Activated naive CD8-positive, alpha-beta T cell (primary cell): ENCODE data around the gene RIC8B.

Experiments used
- H3K27ac Mint-ChIP-seq: one replicate; pipeline ENCODE4 v1.8.0; 2021; ENCODE audit warnings: mixed read lengths
- H3K27me3 Mint-ChIP-seq: one replicate; pipeline ENCODE4 v1.8.0; 2021; ENCODE audit warnings: mixed read lengths
- H3K36me3 Mint-ChIP-seq: one replicate; pipeline ENCODE4 v1.8.0; 2021; ENCODE audit warnings: mixed read lengths
- H3K4me1 Mint-ChIP-seq: one replicate; pipeline ENCODE4 v1.8.0; 2021; ENCODE audit warnings: low read depth, mixed read lengths
- H3K4me3 Mint-ChIP-seq: one replicate; pipeline ENCODE4 v1.8.0; 2021; ENCODE audit warnings: mild to moderate bottlenecking, mixed read lengths
- H3K9me3 Mint-ChIP-seq: one replicate; pipeline ENCODE4 v1.8.0; 2021; ENCODE audit warnings: low read depth, mixed read lengths

RIC8B gene

DNA sequence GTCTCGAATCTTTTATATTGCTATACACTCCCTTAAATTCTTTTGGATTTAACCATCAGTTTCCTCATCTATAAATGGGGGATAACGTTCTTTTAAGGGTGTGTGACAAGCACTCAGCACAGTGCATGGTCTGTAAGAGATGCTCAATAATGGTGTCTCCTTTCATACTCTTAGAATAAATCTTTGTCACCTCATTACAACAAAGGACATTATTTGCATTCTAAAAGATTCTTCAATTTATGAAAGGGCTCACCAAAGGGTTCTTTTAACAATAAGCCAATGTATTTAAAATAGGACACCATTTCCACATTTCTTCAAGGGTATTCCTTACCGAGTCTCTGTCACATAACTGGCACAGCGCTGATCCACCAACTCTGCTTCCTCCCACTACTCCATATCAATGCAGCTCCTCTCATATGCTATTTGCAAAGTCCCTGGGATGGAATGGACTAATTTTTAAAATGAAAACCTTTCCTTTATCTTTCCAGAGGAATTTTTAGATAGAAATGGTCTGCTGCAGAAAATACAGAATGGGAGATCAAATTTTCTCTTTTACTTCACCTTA, 29.2 kb upstream of the RIC8B start:
- no peak overlapping the region for H3K4me3 Mint-ChIP-seq

DNA sequence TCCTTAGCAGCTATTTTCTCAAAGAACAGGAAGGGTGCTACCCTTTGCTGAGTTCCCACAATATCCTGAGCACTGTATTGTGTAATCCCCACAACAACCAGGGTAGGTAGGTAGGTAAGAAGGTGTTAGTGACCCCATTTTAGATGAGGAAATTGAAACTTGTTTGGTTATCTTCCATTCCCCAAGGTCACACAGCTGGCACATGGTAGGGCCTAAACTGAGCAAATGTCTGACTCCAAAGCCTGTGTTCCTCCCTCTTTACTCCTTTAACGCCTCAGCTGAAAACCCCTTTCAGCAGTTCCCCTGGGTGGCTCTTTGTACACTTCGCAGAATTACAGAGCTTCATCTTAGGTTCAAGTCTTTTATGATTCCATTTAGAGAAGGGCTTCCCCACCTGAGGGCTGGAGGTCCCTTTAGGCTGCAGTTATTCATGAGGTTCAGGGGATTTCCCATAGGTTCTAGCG, 26.5 kb upstream of the RIC8B start:
- Mint-ChIP-seq H3K4me3 (peak overlapping the region; percentile 68), H3K9me3 (no peaks in the 10 kb centered on the region), H3K27me3 (no peaks in the 10 kb centered on the region), H3K27ac (peak overlapping the region; percentile 95), H3K4me1 (peaks cover 36% of the 10 kb centered on the region), H3K36me3 (no peaks in the 10 kb centered on the region)

More for the DNA sequence above, 29.2 kb upstream of the RIC8B start:
- peaks cover 29% of the 10 kb centered on the region for H3K4me1 Mint-ChIP-seq
- no peaks in the 10 kb centered on the region for H3K36me3 Mint-ChIP-seq
- no peaks in the 10 kb centered on the region for H3K27me3 Mint-ChIP-seq
- H3K9me3 Mint-ChIP-seq: no peaks in the 10 kb centered on the region
- H3K27ac Mint-ChIP-seq: no peak overlapping the region

DNA sequence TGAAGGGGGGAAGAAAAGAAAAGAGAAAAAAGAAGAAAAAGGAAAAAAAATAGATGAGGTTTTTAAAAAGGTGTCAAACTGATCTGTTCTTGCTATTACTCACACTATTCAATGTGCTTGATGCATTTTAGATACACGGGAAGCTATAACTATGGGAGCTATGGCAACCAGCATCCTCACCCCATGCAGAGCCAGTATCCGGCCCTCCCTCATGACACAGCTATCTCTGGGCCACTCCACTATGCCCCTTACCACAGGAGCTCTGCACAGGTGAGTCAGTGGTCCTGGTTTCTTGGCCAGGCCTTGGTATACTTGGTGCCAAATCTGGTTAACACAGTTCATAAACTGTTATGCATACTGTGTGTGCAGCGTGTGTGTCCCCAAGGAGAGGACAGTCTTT, 24.0 kb upstream of the RIC8B start:
- H3K27me3 Mint-ChIP-seq: no peaks in the 10 kb centered on the region
- no peaks in the 10 kb centered on the region for H3K9me3 Mint-ChIP-seq
- H3K36me3 Mint-ChIP-seq: no peaks in the 10 kb centered on the region
- H3K4me3 Mint-ChIP-seq: no peak overlapping the region
- H3K27ac Mint-ChIP-seq: no peak overlapping the region
- H3K4me1 Mint-ChIP-seq: peaks cover 53% of the 10 kb centered on the region

DNA sequence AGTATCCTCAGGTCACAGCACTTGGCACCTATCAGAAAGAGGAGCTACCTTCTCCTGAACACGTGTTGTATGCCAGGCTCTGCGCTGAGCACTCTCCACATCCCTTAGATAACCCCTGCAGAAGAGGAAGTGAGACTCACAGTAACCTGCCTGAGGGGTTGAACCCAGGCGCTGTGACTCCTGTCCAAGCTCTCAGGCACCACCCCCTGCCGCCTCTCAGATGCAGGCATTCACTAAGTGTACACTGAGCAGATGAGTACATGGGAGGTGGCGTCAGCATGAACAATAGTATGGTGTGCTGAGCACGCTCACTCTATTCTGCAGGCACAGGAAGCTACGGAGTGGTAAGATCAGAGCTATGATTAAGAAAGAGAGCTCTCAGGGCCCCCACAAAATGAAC, 21.0 kb upstream of the RIC8B start:
- H3K27me3 Mint-ChIP-seq: no peaks in the 10 kb centered on the region
- no peaks in the 10 kb centered on the region for H3K9me3 Mint-ChIP-seq
- H3K36me3 Mint-ChIP-seq: no peaks in the 10 kb centered on the region
- H3K4me3 Mint-ChIP-seq: peak overlapping the region; percentile 57
- peak overlapping the region; percentile 87 for H3K27ac Mint-ChIP-seq
- peaks cover 36% of the 10 kb centered on the region for H3K4me1 Mint-ChIP-seq

DNA sequence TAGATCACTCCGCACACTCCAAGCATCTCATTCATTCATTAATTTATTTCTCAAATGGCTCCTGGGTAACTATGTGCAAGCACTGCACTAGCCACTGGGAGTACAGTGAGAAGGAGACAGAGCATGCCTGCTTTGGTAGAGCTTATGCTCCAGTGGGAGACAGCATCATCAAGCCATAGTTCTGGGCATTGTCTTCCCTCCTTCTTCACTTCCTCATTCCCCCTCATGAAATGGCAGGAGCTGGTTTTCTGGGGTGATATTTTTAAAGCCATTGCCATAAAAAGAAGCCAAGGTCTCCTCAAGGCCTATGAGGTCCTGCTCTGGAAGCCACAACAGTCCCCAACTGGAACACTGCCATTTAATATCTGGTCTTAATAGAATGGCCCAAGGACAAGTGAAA, 20.2 kb upstream of the RIC8B start:
- Mint-ChIP-seq H3K4me1 (peaks cover 37% of the 10 kb centered on the region), H3K27me3 (no peaks in the 10 kb centered on the region), H3K36me3 (no peaks in the 10 kb centered on the region), H3K4me3 (peak overlapping the region; percentile 57), H3K9me3 (no peaks in the 10 kb centered on the region), H3K27ac (peak overlapping the region; percentile 87)

DNA sequence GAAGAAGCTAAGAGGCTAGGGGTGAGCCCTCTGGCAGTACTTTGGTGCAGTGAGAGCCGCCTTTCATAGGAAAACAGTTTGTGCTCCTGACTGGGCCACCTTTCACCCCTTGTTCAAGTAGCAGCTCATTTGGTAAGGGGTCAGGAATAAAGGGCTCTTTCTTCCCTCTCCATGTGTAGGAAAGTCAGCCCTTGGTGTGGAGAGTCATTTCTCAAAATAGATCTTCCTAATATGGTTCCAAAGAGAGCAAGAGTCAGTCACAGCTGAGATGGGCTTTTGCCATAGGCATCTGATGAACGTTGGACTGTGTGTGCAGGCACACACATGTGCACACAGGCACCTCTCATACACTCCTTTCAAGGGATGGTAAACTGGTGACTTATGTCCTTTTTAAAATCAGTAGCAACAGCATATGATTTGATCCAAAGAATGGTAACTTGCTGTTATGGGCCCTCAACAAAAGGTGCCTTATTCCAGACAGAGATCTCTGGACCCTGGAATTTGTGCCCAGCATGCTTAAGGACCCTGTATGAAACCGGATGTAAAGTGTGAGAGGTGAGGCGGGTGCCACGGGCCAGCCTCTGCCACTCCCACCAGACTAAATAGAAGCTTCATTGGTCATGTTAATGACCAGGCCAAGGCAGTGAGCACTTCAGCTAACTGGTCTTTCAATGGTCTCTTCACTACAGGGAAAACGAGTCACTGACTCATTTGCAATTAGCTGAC, 16.7 kb upstream of the RIC8B start:
- H3K27me3 Mint-ChIP-seq: no peaks in the 10 kb centered on the region
- no peaks in the 10 kb centered on the region for H3K9me3 Mint-ChIP-seq
- H3K36me3 Mint-ChIP-seq: no peaks in the 10 kb centered on the region
- H3K27ac Mint-ChIP-seq: no peak overlapping the region
- H3K4me1 Mint-ChIP-seq: peaks cover 47% of the 10 kb centered on the region
- no peak overlapping the region for H3K4me3 Mint-ChIP-seq

DNA sequence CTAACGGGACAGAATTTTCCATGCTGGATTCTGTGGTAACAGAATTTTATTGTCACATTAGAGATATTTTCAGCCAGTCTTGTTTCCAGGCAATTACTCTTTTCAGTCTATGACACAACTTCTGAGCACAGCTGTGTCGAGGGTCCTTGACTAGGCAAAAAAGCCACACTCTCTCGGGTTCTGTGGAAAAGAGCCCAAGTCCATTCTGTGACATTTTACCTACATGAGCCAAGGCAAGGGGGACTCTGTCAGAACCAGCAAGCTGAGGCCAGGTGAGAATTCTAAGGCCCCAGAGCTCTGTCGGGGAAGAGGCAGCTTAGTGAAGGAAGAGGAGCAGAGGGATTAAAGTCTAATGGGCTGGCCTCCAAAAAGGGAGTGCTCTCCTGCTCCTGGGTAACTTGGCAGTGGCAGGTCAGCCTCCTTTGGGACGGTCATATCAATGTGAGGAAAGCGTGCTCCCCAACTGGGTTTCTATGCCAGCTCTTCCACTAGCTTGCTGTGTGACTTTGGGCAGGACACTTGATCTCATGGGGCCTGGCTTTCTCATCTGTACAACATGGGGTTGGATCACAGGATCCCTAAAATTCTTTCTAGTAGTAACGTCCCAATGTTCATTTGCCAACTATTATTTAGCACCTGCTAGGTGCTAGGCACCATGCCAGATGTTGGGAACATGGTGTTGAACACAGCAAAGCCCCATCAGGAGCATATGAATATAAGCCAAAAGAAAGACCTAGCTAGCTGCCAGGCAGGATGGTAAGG, 16.0 kb upstream of the RIC8B start:
- Mint-ChIP-seq H3K4me1 (peaks cover 39% of the 10 kb centered on the region), H3K4me3 (no peak overlapping the region), H3K27ac (peak overlapping the region; percentile 41), H3K9me3 (no peaks in the 10 kb centered on the region), H3K36me3 (no peaks in the 10 kb centered on the region), H3K27me3 (no peaks in the 10 kb centered on the region)

DNA sequence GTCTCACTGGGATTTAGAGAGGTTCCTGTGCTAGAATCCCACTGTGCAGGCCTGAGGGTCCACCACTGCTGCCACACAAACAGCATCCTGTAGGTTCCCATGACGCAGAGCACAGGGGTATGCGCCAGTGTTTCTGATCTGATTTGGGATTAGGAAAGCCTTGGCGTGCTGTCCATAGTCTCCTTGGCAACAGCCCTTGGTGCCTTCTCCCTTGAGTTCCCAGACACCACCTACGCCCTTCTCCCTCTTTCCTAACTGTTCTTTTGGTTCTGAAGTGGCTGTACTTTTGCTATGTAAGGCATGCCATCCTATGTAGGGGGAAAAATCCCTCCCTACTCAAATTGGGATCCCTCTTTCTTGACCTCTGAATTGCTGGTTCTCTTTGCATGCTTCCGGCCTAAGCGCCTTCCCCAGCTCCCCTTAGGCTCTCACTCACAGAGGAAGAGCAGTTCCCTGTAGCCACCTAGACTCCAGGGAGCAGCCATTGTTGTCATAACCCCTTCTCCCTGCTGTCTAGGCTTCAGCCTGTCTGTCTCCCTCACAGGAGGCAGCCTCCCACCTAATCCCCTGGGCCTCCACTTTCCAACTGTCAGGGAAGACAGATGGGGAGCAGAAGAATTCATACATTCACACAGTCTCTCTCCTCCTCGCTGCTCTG, 14.8 kb upstream of the RIC8B start:
- no peaks in the 10 kb centered on the region for H3K36me3 Mint-ChIP-seq
- H3K4me1 Mint-ChIP-seq: peaks cover 32% of the 10 kb centered on the region
- no peaks in the 10 kb centered on the region for H3K9me3 Mint-ChIP-seq
- peak overlapping the region; percentile 88 for H3K27ac Mint-ChIP-seq
- peak overlapping the region; percentile 65 for H3K4me3 Mint-ChIP-seq
- H3K27me3 Mint-ChIP-seq: no peaks in the 10 kb centered on the region

DNA sequence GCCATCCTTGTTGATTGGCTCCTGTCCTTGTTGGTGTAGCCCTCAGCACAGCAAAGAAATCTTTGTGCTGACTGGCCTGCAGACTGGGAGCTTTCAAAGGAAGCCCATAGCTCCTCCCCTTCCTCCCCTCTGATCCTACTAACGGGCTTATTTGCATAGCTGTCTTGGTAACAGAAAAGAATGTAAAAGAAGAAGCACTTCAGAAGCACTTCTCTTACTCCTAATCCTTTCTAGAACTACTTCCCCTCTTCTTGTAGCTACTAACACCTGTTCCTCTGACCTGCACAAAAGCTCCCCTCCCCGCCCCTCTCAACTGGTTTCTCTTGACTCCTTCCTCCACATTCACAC, 14.3 kb upstream of the RIC8B start:
- Mint-ChIP-seq H3K4me1 (peaks cover 30% of the 10 kb centered on the region), H3K4me3 (peak overlapping the region; percentile 65), H3K9me3 (no peaks in the 10 kb centered on the region), H3K27ac (peak overlapping the region; percentile 88), H3K27me3 (no peaks in the 10 kb centered on the region), H3K36me3 (no peaks in the 10 kb centered on the region)

DNA sequence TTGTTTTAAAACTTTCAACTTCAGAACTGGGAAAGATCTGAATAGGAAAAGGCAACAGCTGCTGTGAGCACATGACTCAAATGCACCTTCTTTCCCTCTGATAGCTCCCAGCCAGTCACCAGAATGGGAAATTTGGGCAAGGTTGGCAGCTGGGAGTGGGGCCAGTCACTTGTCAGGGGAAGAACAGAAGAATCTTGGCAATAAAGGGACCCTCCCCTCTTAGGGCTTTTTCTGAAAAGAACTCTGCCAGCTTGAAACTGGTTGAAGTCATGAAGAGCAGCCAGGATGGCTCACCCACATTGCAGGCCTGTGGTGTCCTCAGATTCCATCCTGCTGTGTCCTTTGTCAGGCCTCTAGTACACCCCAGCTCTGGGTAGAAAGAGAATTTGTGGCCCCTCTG, 10.3 kb upstream of the RIC8B start:
- H3K4me3 Mint-ChIP-seq: no peak overlapping the region
- H3K9me3 Mint-ChIP-seq: no peaks in the 10 kb centered on the region
- no peaks in the 10 kb centered on the region for H3K27me3 Mint-ChIP-seq
- no peaks in the 10 kb centered on the region for H3K36me3 Mint-ChIP-seq
- no peak overlapping the region for H3K27ac Mint-ChIP-seq
- peaks cover 53% of the 10 kb centered on the region for H3K4me1 Mint-ChIP-seq

DNA sequence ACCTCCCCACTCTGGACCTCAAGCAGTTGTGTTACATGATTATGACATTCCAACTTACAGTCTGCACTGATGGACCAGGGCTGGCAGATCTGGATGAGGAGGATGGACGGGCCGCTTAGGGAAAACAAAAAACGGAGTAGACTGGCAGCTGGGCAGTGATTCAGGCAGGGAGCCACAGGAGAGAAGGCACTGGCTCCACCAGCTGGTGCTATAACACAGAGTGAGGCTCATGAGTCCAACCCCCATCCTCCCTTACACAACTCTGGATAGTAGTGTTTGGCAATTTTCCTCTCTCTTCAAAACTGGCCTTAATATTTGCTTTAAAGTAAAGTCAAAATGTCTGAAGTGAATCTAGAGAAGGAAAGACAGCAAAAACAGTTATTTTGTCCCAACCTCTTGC, 9.7 kb upstream of the RIC8B start:
- Mint-ChIP-seq H3K27me3 (no peaks in the 10 kb centered on the region), H3K4me1 (peaks cover 50% of the 10 kb centered on the region), H3K4me3 (no peak overlapping the region), H3K36me3 (no peaks in the 10 kb centered on the region), H3K9me3 (no peaks in the 10 kb centered on the region), H3K27ac (no peak overlapping the region)

DNA sequence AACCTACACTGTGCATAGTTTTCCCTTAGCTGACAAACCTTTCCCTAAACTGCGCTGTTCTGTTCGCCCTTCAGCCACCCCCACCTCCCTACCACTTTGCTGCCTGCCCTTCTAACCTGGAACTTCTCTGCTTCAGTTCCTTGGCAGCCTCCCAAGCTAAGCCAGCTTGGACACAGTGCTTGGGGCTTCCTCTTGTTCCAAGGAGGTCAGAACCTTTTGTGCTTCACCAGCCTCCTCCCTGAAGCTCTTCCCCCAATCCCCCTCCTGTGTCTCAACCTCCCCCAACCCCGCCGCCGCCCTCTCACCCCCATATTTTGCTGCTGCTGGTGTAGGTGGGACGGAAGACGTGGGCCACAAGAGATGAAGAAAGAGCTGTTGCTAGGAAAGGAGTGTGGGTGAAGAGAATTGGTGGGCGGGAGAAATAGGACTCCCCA, 8.1 kb upstream of the RIC8B start:
- Mint-ChIP-seq H3K27me3 (no peaks in the 10 kb centered on the region), H3K36me3 (no peaks in the 10 kb centered on the region), H3K4me1 (peaks cover 36% of the 10 kb centered on the region), H3K9me3 (no peaks in the 10 kb centered on the region), H3K4me3 (peak overlapping the region; percentile 70), H3K27ac (peak overlapping the region; percentile 85)

DNA sequence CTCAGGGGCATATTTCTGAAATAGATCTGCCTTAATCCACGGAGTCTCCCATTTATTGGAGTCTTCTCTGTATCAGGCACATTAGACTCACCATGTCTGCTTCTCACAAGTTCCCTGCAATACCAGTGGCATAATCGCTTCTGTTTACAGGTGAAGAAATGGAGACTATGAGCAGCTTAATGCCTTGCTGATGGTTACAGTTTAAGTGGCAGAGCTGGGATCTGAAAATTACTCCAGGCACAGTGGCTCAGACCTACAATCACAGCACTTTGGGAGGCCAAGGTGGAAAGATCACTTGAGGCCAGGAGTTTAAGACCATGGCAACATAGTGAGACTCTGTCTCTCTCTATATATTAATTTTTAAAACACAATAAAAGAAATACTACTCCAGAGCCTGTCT, 7.3 kb upstream of the RIC8B start:
- H3K9me3 Mint-ChIP-seq: no peaks in the 10 kb centered on the region
- H3K4me1 Mint-ChIP-seq: peaks cover 34% of the 10 kb centered on the region
- H3K4me3 Mint-ChIP-seq: peak overlapping the region; percentile 70
- no peaks in the 10 kb centered on the region for H3K36me3 Mint-ChIP-seq
- H3K27ac Mint-ChIP-seq: peak overlapping the region; percentile 85
- H3K27me3 Mint-ChIP-seq: no peaks in the 10 kb centered on the region

DNA sequence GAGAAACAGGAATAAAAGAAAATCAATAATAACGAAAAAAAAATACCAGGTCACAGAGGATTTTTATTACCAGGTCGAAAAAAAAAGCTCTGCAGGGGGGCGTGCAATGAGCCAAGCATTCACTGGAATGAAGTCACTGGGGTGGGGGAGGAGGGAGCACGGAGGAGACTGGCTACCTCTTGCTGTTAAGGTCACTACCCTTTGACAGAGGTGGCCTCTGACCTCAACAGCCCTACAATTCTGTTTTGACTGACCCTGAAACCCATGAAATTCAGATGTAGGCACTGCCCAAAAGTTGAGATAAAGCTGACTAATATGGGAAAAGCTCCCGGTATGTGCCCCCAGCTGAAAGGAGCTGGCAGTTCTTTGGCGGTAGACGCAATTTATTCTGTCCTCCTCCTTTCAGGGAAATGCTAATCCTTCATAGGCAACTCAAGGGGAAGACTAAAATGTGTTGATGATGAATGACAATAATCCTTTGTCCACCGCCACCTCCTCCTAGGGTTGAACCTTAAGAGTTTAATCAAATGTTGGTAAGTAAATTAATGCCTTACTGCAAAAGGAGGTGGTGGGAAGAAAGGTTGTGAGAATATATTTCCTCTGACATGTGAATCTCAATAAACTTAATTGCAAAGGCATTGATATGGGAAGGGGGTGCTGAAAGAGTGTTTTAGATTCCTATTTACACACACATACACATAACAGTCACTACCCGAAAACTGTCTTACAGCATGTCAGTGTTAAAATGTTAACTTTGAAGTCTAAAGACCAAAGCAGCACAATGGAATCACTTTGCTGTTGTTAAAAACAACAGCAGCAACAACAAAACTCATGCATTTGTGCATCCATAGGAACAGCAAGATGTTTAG, 6.3 kb upstream of the RIC8B start:
- Mint-ChIP-seq H3K4me1 (peaks cover 34% of the 10 kb centered on the region), H3K9me3 (no peaks in the 10 kb centered on the region), H3K27ac (no peak overlapping the region), H3K27me3 (no peaks in the 10 kb centered on the region), H3K36me3 (no peaks in the 10 kb centered on the region), H3K4me3 (no peak overlapping the region)
